ENCODE measurements around the gene CHST9. TPM values are rescaled to one million over a fixed set of nuclear protein-coding genes. Genes with fewer than 3 reads are reported as not detected.

CHST9 gene
- polyA plus RNA-seq, 1 donor (not counting 4 experiments of a cell fraction or from before 2014, with no cell fraction given), result 0.07 TPM

DNA sequence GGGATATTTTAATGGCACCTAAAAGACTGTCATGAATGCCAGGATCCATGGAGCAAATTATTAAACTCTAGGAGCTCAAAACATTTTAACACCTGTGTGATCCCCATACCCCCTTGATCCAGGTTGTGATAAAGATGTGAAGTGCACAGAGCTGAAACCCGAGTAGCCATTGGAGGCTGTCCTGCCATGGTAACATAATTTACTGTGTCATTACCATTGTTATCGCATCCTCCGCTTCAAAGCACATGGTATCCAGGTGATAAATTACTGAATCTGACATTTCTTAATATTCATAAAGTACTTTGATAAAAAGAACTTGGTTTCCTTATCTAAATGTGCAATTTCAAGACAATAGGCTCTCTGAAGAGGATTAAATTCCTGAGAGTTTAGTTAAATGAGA, 109.3 kb downstream of the CHST9 start:
- H3K27me3 ChIP-seq (ENCODE audit: control insufficient read depth, extremely low read depth, insufficient read depth, low read length), result peaks cover 4% of the 10 kb centered on the region
- H2AFZ ChIP-seq (ENCODE audit: control insufficient read depth, low read length), result no peak overlapping the region
- no peaks in the 10 kb centered on the region for H3K4me1 ChIP-seq (ENCODE audit: control insufficient read depth, extremely low read depth, insufficient read depth, low read length)
- no peaks in the 10 kb centered on the region for H4K20me1 ChIP-seq (ENCODE audit: control insufficient read depth, extremely low read depth, insufficient read depth, low read length)
- DNase-seq (ENCODE audit: low read depth, low spot score), result no peak
- H3K4me3 ChIP-seq (ENCODE audit: control insufficient read depth in 2 of 3, extremely low read depth in 1 of 3, insufficient read depth in 2 of 3, low read depth in 1 of 3, low read length in 3 of 3), result no peak overlapping the region
- H3K79me2 ChIP-seq (ENCODE audit: control insufficient read depth, insufficient read depth, low read length), result no peaks in the 10 kb centered on the region
- H3K4me2 ChIP-seq (ENCODE audit: control insufficient read depth, extremely low read depth, insufficient read depth, low read depth, low read length), result no peak overlapping the region
- H3K27ac ChIP-seq (ENCODE audit: control insufficient read depth, insufficient read depth, low read length), result no peak overlapping the region
- no peaks in the 10 kb centered on the region for H3K9me3 ChIP-seq (ENCODE audit: control insufficient read depth, low read depth, low read length)
- dilution Hi-C loops (cut with MboI; ENCODE audit: extremely low pct_ligation_motif_present, low sequenced_read_pairs), result no loop called here
- FAIRE-seq, result no peak
- no peaks in the 10 kb centered on the region for H3K9me1 ChIP-seq (ENCODE audit: control insufficient read depth, extremely low read depth, insufficient read depth, low read length)
- TF ChIP-seq, protein P1, sequence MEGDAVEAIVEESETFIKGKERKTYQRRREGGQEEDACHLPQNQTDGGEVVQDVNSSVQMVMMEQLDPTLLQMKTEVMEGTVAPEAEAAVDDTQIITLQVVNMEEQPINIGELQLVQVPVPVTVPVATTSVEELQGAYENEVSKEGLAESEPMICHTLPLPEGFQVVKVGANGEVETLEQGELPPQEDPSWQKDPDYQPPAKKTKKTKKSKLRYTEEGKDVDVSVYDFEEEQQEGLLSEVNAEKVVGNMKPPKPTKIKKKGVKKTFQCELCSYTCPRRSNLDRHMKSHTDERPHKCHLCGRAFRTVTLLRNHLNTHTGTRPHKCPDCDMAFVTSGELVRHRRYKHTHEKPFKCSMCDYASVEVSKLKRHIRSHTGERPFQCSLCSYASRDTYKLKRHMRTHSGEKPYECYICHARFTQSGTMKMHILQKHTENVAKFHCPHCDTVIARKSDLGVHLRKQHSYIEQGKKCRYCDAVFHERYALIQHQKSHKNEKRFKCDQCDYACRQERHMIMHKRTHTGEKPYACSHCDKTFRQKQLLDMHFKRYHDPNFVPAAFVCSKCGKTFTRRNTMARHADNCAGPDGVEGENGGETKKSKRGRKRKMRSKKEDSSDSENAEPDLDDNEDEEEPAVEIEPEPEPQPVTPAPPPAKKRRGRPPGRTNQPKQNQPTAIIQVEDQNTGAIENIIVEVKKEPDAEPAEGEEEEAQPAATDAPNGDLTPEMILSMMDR (optimal IDR thresholded peaks at IDR 0.05 in 1 of 3, IDR thresholded peaks at IDR 0.05 in 1 of 3, conservative IDR thresholded peaks at IDR 0.05 in 1 of 3; ENCODE audit: extremely low read depth in 1 of 3, insufficient read depth in 2 of 3, low read length in 3 of 3), result no peak
- TF ChIP-seq EZH2 (IDR thresholded peaks at IDR 0.05; ENCODE audit: low read length), result no peak
- H3K9ac ChIP-seq (ENCODE audit: control insufficient read depth, extremely low read depth, insufficient read depth, low read length), result no peak overlapping the region
- H3K36me3 ChIP-seq (ENCODE audit: control insufficient read depth in 2 of 2, extremely low read depth in 1 of 2, insufficient read depth in 2 of 2, low read length in 2 of 2), result no peaks in the 10 kb centered on the region

DNA sequence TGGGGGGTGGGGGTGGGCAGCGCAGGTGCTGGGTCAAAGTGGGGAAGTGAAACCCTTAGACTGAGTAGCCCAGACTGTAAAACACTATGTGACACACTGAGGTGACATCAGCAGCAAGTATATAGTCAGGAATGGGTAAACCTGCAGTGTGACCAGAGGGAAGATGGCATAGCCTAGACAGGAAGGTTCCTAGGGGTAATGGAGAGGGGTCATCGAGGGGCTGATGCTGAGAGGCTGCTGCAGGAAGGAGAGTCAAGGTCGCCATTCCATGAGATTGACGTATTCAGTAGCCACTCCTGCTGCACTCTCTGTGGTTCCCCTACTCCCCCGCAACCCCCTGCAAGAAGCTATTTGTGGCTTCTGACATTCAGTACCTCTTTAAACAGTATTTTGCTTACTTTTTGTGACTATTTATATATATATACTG, 111.7 kb downstream of the CHST9 start:
- no peak for FAIRE-seq
- TF ChIP-seq EZH2 (IDR thresholded peaks at IDR 0.05; ENCODE audit: low read length), result no peak
- TF ChIP-seq, protein P1 (optimal IDR thresholded peaks at IDR 0.05 in 1 of 3, IDR thresholded peaks at IDR 0.05 in 1 of 3, conservative IDR thresholded peaks at IDR 0.05 in 1 of 3; ENCODE audit: extremely low read depth in 1 of 3, insufficient read depth in 2 of 3, low read length in 3 of 3), result no peak
- Histone ChIP-seq H2AFZ (ENCODE audit: control insufficient read depth, low read length) (no peak overlapping the region), H3K36me3 (ENCODE audit: control insufficient read depth in 2 of 2, extremely low read depth in 1 of 2, insufficient read depth in 2 of 2, low read length in 2 of 2) (no peaks in the 10 kb centered on the region), H3K27ac (ENCODE audit: control insufficient read depth, insufficient read depth, low read length) (no peak overlapping the region), H3K9ac (ENCODE audit: control insufficient read depth, extremely low read depth, insufficient read depth, low read length) (no peak overlapping the region), H3K4me2 (ENCODE audit: control insufficient read depth, extremely low read depth, insufficient read depth, low read depth, low read length) (no peak overlapping the region), H3K4me3 (ENCODE audit: control insufficient read depth in 2 of 3, extremely low read depth in 1 of 3, insufficient read depth in 2 of 3, low read depth in 1 of 3, low read length in 3 of 3) (no peak overlapping the region), H3K4me1 (ENCODE audit: control insufficient read depth, extremely low read depth, insufficient read depth, low read length) (no peaks in the 10 kb centered on the region), H3K27me3 (ENCODE audit: control insufficient read depth, extremely low read depth, insufficient read depth, low read length) (no peaks in the 10 kb centered on the region), H4K20me1 (ENCODE audit: control insufficient read depth, extremely low read depth, insufficient read depth, low read length) (no peaks in the 10 kb centered on the region), H3K9me1 (ENCODE audit: control insufficient read depth, extremely low read depth, insufficient read depth, low read length) (no peaks in the 10 kb centered on the region), H3K79me2 (ENCODE audit: control insufficient read depth, insufficient read depth, low read length) (no peaks in the 10 kb centered on the region), H3K9me3 (ENCODE audit: control insufficient read depth, low read depth, low read length) (no peaks in the 10 kb centered on the region)
- DNase-seq (ENCODE audit: low read depth, low spot score), result no peak
- dilution Hi-C loops (cut with MboI; ENCODE audit: extremely low pct_ligation_motif_present, low sequenced_read_pairs), result no loop called here

All from keratinocyte (primary cell).